HG03460 (cell line): Measurements from ENCODE around the gene DOK3.

Experiments
- ATAC-seq: cut with Tn5 transposase; IDR thresholded peaks from one replicate; pipeline ENCODE4 v1.9.1; 2021; ENCODE audit not compliant: unreplicated experiment

The DOK3 gene

GRCh38 chr5:177509381-177509951 is at the start of gene DOK3:
Gene DOK3, minus strand, starts transcription at chr5:177509826. Its CDS starts 286 bp downstream, at chr5:177509540.
- peak; percentile 33 for ATAC-seq

DNA sequence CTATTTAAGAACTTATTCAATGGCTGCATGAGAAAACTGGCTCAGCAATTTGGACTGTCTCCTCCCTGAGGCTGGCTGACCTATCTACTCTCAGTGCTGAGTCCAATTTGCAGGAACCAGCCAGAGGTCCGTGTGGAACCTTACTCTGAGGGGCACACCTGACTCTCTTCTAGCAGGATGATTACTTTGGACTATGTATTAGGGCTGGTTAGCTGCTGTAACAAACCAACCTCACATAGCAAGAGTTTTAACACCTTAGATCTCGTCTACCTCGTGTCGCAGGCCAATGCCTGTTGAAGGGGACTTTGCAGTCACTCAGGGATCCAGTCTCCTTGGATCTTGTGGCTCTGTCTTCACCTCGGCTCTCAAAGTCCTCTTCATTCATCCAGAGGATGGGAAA is 48.2 kb upstream of the DOK3 start:
- no peak for ATAC-seq

- ATAC-seq = no peak
These were observed 47.5 kb upstream of the DOK3 start for GRCh38 chr5:177557041-177557647.

DNA sequence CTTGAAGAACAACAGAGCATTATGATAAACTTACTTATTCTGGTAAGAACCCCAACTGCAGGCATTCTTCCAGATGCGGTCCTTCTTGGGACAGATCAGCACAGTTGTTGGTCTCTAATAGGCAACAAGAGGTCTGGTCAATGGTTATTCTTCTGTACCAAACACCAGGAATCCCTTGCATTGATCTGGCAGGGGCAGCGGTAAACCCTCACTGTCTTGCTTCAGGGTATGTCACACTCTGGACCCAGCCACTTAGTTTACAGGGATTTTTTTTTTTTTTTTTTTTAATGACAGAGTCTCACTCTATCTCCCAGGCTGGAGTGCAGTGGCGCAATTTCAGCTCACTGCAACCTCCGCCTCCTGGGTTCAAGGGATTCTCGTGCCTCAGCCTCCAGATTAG is 46.0 kb upstream of the DOK3 start:
- ATAC-seq = no peak

DNA sequence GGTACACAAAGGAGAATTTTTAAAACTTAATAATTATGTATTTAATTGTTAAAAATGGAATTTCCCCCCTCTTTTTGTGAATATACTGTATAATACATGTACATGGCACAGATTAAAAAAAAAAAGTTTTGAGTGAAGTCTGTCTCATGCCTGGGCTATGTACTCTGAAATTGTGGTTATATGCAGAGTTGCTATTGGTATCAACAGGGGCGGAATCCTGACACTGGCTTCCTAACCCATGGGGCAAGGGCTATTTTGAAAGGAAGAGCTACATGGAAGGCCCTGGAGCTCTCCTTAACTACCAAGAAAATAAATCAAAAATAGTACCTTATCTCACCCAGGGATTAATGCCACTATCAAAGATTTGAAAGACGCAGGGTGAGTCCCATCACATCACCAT is 45.6 kb upstream of the DOK3 start:
- no peak for ATAC-seq

DNA sequence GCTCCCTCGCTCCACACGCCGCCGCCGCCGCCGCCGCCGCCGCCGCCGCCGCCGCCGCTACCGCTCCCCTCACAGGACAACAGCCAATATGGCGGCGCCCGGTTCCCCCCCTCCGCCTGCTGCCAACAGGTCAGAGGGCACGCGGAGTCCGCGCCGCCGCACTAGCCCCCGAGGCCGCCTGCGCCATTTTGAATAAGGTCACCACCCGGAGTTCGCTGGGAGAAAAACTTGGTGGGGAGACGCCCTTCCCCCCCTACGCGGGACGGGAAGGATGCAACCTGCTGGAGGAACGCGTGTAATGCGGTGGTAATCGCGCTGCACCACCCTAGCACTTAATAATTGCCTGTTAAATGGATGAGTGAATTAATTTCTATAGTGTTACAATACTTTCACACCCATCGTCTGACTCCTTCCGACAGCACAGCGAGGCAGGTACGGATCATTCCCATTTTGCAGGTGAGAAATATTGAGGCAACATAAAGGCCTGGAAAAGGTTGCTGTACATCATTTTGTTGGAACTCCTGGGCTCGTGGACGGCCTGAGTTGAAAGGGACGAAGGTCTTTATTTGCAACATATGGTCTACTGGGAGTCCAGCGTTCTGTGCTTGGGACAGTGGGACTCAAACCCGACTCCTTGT is 45.0 kb upstream of the DOK3 start, which contains the start of gene FAM193B:
Gene FAM193B (minus strand): TSS at position 90 of the 638 bp plus-strand sequence. CDS start 105 bp downstream, outside the sequence.
- peak; percentile 88 for ATAC-seq

DNA sequence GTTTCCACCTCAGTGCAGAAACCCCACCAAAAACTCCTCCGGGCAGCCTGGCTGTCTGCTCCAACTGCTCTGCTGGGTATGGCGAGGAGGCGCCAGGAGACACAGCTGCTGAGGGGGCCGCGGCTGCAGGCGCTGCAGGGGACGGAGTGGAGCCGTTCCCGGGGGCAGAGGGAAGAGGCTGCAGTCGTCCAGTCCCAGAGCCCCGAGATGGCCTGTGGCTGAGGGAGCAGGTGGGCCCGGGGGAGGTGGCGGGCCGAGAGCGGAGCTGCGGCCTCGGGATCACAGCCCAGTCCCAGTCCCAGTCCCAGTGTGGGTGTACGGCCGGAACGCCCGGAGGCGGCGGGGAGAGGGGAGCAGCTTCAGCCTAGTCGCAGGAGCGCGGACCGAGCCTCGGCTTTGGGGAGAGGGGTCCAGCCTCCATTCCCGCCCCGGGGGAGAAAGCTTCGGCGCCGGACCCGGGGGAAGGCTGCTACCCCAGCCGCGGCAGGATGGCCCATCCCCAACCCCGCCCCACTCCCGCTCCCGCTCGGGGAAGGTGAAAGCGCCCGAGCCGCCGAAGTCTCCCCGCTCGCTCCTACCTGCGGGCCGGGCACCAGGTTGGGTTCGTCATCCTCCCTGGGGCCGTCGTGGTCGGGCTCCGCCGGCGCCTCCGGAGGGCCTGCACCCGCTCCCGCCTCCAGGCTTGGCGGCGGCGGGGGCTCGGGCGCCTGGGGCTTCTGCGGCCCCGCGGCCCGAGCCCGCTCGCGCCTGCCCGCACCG is 44.2 kb upstream of the DOK3 start:
- ATAC-seq = peak; percentile 37

DNA sequence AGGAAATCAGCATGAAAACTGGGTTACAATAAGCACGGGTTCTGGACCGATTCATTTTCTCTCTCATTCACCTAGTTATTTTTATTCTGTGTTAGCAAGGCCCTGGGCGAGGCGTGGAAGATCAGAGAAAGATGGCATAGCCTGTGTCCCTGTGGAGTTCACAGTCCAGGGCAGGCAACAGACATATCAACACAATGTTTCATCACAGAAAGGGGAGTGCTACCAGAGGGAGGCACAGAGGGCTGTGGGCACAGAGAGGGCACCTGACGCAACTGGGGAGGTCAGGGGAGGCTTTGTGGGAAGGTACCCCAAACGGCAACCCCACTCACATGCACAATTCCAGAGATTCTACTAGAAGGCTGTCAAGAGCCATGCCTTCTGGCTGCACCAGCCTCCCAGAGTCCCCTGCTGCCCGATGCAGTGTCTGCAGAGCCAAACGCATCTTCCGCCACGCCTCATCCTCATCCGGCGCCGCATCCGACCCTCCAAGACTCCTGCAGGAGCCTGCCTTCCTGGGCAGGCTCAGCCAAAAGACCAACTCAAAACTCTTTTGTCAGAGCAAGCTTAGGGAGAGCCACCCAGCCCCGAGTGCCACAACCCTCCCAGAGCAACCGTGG is 43.3 kb upstream of the DOK3 start:
- no peak for ATAC-seq

- ATAC-seq = no peak
These were observed 40.5 kb upstream of the DOK3 start for GRCh38 chr5:177550122-177550521.

GRCh38 chr5:177548495-177548894 is 38.9 kb upstream of the DOK3 start:
- ATAC-seq = no peak

DNA sequence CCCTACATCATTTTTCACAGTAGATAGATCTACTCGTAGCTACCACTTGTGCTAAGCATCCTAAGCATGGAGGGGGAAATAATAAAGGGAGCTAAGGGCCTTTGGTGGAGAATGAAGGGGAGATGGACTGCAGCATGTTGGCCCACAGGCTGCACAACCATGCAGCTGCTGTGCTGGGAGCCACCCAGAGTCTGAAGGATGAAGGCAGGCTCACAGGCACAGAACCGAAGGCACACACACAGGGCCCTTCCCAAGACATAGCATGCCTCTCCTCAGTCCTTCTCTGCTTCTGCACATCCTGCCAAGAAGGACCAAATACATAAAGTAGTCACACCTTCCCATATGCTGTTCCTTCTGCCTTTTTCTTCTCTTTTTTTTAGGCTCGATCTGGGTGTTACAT is 38.1 kb upstream of the DOK3 start:
- no peak for ATAC-seq

GRCh38 chr5:177546258-177546741 is 36.7 kb upstream of the DOK3 start:
- ATAC-seq = no peak

DNA sequence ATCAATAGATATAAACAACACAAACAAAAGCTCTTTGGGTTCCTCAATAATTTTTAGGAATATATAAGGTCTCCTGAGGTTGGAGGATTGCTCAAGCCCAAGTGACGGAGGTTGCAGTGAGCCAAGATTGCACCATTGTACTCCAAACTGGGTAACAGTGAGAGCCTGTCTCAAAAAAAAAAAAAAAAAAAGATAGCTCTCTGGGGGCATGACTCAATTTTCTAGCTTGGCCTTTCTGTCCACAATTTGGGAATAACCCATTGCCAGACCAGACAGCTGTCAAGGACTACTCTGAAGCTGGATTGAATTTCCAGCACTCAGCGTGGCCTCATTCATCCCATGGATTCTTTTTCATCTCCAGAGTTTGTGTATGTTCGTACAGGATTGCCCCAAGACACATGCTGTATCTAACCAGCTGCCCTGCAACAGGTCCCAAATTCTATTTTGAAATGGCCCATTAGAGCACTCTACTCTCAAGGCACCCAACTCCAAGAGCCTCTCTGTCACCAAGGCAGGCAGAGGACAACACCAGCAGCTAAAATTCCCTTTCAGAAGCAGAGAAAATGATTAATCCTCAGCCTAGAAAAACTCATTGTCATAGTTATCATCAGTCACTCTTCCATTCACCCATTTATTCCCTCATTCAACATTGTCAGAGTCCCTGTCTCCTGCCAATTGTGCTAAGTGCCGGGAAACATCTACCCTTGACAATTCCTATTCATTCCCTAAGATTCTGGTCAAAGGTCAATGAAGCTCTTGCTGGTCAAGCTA is 36.0 kb upstream of the DOK3 start:
- ATAC-seq = no peak

- no peak for ATAC-seq
These were observed 33.3 kb upstream of the DOK3 start for GRCh38 chr5:177542816-177543465.

DNA sequence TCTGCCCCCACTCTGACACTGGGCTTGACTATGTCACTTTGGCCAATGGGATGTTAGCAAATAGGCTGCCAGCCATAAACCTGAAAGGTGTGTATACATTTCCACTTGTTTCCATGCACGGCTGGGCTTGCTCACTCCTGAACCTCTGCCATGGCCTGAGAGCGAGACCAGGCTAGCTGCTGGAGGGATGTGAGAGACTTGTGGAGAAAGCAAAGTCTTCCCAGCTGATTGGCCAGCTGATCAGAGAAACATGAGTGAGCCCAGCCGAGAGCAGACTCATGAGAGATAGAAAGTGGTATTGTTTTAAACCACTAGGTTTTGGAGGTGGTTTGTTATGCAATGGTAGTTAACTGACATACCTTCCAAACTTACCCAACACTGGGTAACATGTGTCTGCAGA is 30.8 kb upstream of the DOK3 start:
- ATAC-seq = no peak

GRCh38 chr5:177539411-177539810 is 29.8 kb upstream of the DOK3 start:
- no peak for ATAC-seq

- ATAC-seq = no peak
These were observed 29.2 kb upstream of the DOK3 start for GRCh38 chr5:177538876-177539275.

DNA sequence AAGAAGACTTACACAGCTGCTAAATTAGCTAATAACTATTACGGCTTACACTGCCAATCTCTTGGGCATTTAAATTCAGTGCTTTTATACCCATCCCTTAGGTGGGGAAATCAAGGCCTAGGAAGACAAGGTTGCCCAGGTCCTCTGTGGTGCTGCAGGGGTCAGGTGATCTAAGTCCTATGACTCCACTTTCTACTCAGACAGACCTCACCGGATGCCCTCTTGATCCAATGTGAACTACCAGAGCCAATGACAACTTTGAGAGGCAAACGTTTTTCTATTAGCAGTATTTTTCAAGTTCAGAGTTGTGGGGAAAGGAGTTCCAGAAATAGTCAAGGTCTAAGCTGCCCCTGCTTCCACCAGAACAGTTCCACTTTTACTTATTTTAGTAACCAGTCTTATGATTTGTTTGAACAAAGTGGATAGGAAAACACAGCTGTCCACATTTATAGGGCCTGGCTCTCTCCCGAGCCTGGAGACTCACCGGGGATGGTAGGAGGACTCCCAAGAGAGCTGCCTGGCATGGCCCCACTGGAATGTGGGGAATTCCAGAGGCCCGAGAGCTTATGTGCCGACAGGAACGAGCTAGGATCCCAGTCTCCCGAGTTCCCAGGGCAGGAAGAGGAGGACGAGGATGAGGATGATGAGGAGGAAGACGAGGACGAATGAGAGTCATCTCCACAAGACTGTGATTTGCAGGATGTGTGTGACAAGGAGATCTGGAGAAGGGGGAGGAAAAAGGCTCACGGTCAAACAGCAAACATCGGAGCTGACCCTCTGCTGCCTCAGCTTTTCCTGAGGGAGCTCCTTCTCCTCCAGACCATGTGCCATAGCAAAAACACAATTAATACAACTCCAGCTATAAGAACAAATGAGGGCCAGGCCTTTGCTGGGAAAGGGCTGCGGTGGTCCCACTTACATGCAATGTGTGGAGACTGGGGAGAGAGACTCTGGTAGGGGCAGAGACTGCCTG is 28.0 kb upstream of the DOK3 start:
- no peak for ATAC-seq

DNA sequence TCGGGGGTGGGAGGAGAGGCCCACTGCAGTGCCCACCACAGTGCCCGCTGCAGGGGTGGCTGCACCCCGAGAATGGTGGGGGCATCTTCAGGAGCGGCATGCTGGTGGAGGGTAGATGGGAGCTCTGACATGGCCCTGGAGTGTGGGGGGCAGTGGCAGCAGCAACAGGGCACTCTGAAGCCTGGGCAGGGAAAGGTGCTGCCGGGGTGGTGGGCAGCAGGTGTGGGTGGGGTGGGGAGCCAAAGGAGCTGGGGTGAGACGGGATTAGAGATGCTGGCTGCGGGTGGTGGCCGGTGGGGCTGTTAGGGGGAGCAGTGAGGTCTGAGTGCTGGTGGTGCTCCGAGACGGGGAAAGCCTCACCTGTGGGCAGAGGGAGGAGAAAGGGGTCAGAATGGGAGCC is 26.8 kb upstream of the DOK3 start:
- no peak for ATAC-seq
